Measurements from ENCODE around the gene NR2E1.

NR2E1 gene

GRCh38 chr6:108161724-108162282 is 4.0 kb upstream of the NR2E1 start:
- no peak for DNase-seq (ENCODE audit: low read depth)
- H3K4me3 ChIP-seq (ENCODE audit: low read depth, low read length) = no peak overlapping the region
- TF ChIP-seq CTCF (IDR thresholded peaks at IDR 0.05; ENCODE audit: low read depth, low read length) = no peak
- no peak for TF ChIP-seq POLR2A (IDR thresholded peaks at IDR 0.05; ENCODE audit: extremely low read depth, insufficient read length)
- TF ChIP-seq, protein P1, sequence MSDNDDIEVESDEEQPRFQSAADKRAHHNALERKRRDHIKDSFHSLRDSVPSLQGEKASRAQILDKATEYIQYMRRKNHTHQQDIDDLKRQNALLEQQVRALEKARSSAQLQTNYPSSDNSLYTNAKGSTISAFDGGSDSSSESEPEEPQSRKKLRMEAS (IDR thresholded peaks at IDR 0.05; ENCODE audit: low read depth, low read length) = no peak
- no peak for TF ChIP-seq MYC (IDR thresholded peaks at IDR 0.05; ENCODE audit: low read depth, low read length)

DNA sequence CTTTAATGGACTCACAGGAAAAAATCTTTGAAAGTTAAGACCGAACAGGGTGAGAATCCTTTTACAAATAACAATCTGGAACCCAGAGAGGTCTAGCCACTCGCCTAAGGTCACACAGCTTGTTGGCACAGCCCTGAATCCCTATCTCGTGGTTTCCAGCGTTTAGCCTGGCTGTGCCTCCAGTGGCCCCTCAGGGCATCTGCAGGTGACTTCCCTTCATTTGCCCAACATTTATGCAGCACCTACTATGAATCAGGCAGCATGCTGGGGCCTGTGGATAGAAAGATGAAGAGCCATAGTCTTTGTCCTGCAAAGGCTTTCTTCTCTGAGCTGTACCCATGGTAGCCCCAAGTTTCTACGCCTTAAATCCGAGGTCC is 2.6 kb upstream of the NR2E1 start:
- no peak overlapping the region for H3K4me3 ChIP-seq (ENCODE audit: low read depth, low read length)
- DNase-seq (ENCODE audit: low read depth) = peak; percentile 19
- TF ChIP-seq, protein P1 (IDR thresholded peaks at IDR 0.05; ENCODE audit: low read depth, low read length) = no peak

DNA sequence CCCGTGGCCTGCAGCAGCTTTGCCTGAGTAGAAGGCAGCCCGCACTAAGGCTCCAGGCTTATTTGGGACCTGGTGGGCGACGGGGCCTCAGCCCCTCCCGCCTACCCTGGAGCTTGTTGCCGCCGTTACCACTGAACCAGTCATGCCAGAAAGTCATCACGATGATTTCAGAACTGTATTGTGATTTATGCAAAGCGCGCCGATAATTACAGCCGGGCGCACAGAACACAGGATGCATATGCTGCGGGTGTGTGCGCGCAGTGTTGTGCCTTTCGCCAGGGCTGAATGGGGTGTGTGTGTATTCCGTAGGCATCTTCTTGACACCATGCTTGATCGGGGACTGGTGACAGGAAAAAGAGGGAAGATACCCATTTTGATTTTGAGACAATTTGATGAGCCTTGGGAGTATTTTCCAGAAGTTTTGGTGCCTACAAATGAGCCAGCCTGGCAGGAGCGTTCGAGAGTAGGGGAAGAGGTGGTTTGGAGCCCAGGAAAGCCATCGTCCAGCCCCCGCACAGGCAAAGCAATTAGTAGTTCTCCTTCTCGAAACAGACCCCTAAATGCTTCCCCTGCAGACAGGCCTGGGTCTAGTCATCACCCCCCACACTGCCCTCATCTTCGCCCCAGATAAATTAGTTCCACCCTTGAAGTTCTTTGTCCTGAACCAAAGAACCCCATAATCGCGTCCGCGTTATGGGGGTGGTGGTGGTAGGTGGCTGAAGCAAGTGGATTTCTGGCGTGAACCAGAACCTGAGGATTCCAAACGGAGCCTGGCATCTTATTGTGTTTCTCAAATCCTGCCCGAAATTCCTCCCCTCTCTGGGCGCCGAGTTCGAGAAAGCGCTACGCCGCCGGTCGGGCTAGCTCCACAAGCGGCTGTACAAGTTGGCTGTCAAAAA is 1.9 kb upstream of the NR2E1 start:
- TF ChIP-seq CTCF (IDR thresholded peaks at IDR 0.05; ENCODE audit: low read depth, low read length) (no peak), POLR2A (IDR thresholded peaks at IDR 0.05; ENCODE audit: extremely low read depth, insufficient read length) (no peak), MYC (IDR thresholded peaks at IDR 0.05; ENCODE audit: low read depth, low read length) (no peak)
- TF ChIP-seq, protein P1 (IDR thresholded peaks at IDR 0.05; ENCODE audit: low read depth, low read length) = no peak
- peak; percentile 17 for DNase-seq (ENCODE audit: low read depth)
- H3K4me3 ChIP-seq (ENCODE audit: low read depth, low read length) = no peak overlapping the region

GRCh38 chr6:108164543-108164814 is 1.3 kb upstream of the NR2E1 start:
- DNase-seq (ENCODE audit: low read depth) = no peak
- TF ChIP-seq POLR2A (IDR thresholded peaks at IDR 0.05; ENCODE audit: extremely low read depth, insufficient read length) (no peak), CTCF (IDR thresholded peaks at IDR 0.05; ENCODE audit: low read depth, low read length) (no peak), MYC (IDR thresholded peaks at IDR 0.05; ENCODE audit: low read depth, low read length) (no peak)
- TF ChIP-seq, protein P1 (IDR thresholded peaks at IDR 0.05; ENCODE audit: low read depth, low read length) = no peak
- no peak overlapping the region for H3K4me3 ChIP-seq (ENCODE audit: low read depth, low read length)

DNA sequence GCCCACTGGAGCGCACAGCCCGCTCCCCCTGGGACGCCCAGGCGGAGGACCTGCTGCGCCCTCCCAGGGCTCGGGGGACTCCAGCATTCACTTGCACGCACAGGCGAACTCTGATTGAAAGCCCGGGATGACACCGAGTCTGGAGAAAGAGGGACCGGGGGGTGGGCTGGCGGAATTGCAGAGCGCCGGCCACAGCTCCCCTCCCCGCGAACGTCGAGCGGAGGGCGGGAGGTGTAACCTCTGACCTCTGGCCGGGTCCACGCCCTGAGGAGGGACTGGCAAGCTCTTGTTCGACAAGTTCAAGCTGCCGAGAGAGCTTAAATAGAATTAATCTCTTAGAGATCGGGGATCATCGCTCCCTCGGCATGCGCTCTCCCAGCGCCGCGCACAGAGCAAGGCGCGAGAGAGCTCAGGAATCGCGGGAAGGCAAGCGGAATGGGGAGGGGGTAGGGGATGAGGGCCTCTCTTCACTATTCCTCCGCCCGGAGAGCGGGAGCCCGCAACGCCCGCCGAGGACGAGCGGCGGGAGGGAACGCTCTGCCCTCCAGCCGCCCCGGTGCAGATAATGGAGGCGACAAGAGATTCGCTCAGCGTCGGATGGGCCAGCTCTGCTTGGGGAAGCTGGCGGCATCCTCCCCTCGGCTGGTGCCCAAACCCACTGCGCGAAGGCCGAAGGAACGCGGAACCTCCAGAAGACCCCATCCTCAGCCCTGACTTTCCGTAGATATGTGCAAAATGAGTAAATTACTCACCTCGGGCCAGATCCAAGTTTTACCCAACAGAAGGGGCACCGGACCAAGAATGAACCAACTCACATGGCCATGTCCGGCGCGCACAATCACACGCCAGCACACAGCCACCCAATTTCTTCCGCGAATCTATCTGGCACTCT is 761 bp upstream of the NR2E1 start:
- TF ChIP-seq CTCF (IDR thresholded peaks at IDR 0.05; ENCODE audit: low read depth, low read length) (no peak), MYC (IDR thresholded peaks at IDR 0.05; ENCODE audit: low read depth, low read length) (no peak), POLR2A (IDR thresholded peaks at IDR 0.05; ENCODE audit: extremely low read depth, insufficient read length) (no peak)
- TF ChIP-seq, protein P1 (IDR thresholded peaks at IDR 0.05; ENCODE audit: low read depth, low read length) = no peak
- H3K4me3 ChIP-seq (ENCODE audit: low read depth, low read length) = no peak overlapping the region
- DNase-seq (ENCODE audit: low read depth) = no peak

Data from NB4 (cell line).